Measurements from ENCODE around the gene DNASE1. TPM values are rescaled to one million over a fixed set of nuclear protein-coding genes. Genes with fewer than 3 reads are reported as not detected.

The DNASE1 gene
- 2.5 and 7.2 TPM in 2 replicates for total RNA-seq

GRCh38 chr16:3654249-3654991 is at the start of gene DNASE1:
Gene DNASE1, plus strand, starts transcription at chr16:3654691. Its CDS starts 683 bp downstream, at chr16:3655374.

GRCh38 chr16:3611146-3611975 is 43.1 kb upstream of the DNASE1 start, which contains the start of gene SLX4:
Gene SLX4, minus strand, starts transcription at chr16:3611606. Its CDS starts 2,642 bp downstream, at chr16:3608964.

Other genes with a start within 250 kb of the DNASE1 start
- gene ZNF597, start 211.2 kb upstream of the DNASE1 start, total RNA-seq = 1.3 and 1.9 TPM in 2 replicates
- 14.4 and 18.9 TPM in 2 replicates for gene NAA60, start 211.0 kb upstream of the DNASE1 start, total RNA-seq
- not detected in 2 replicates for gene C16orf90, start 159.2 kb upstream of the DNASE1 start, total RNA-seq
- gene CLUAP1, start 153.7 kb upstream of the DNASE1 start, total RNA-seq = 6.5 and 12.2 TPM in 2 replicates
- gene NLRC3, start 77.3 kb upstream of the DNASE1 start, total RNA-seq = not detected in 2 replicates
- 6.0 and 7.4 TPM in 2 replicates for gene SLX4, start 43.1 kb upstream of the DNASE1 start, total RNA-seq
- gene TRAP1, start 62.8 kb downstream of the DNASE1 start, total RNA-seq = 87.7 and 170 TPM in 2 replicates
- 7.6 and 11.9 TPM in 2 replicates for gene CREBBP, start 226.0 kb downstream of the DNASE1 start, total RNA-seq

All from hair follicular keratinocyte (primary cell).